Trophoblast cell (in vitro differentiated cells and primary cell): ENCODE results near the gene TBC1D8.

Experiments
- DNase-seq, 2 donors: peaks; one replicate each; pipeline ENCODE4 v3.0.0-alpha.2; 2016
- H2AFZ ChIP-seq: 2 replicates; pipeline ENCODE4 v1.6.1; 2013; ENCODE audit warnings: low read length, moderate library complexity, mild to moderate bottlenecking; ENCODE audit not compliant: insufficient read depth, poor library complexity
- H2AK5ac ChIP-seq: 2 replicates; pipeline ENCODE4 v1.6.1; 2013; ENCODE audit warnings: mild to moderate bottlenecking, low read length
- H2BK120ac ChIP-seq: 2 replicates; pipeline ENCODE4 v1.6.1; 2013; ENCODE audit warnings: low read length, mild to moderate bottlenecking, moderate library complexity; ENCODE audit not compliant: insufficient read depth, poor library complexity
- H2BK12ac ChIP-seq: 2 replicates; pipeline ENCODE4 v1.6.1; 2013; ENCODE audit warnings: mild to moderate bottlenecking, low read length, moderate library complexity
- H2BK5ac ChIP-seq: 2 replicates; pipeline ENCODE4 v1.6.1; 2013; ENCODE audit warnings: low read length, low read depth, moderate library complexity, mild to moderate bottlenecking; ENCODE audit not compliant: poor library complexity
- H3K14ac ChIP-seq: 2 replicates; pipeline ENCODE4 v1.6.1; 2013; ENCODE audit warnings: mild to moderate bottlenecking, low read length
- H3K18ac ChIP-seq: 2 replicates; pipeline ENCODE4 v1.6.1; 2013; ENCODE audit warnings: mild to moderate bottlenecking, low read length
- H3K23ac ChIP-seq: 2 replicates; pipeline ENCODE4 v1.6.1; 2013; ENCODE audit warnings: low read length
- H3K27ac ChIP-seq: 2 replicates; pipeline ENCODE4 v1.5.1; 2013; ENCODE audit warnings: low read depth, mild to moderate bottlenecking, inconsistent platforms, low read length, moderate library complexity
- H3K27me3 ChIP-seq: 2 replicates; pipeline ENCODE4 v1.6.1; 2013; ENCODE audit warnings: inconsistent platforms, mild to moderate bottlenecking, low read length, moderate library complexity; ENCODE audit not compliant: insufficient read depth
- H3K36me3 ChIP-seq, 2 experiments: 1 replicate in 1 of 2; 2 replicates in 1 of 2; pipeline ENCODE4 v1.6.1; 2013; ENCODE audit warnings: low read length in 2 of 2, mild to moderate bottlenecking in 2 of 2, moderate library complexity in 1 of 2; ENCODE audit not compliant: insufficient read depth in 2 of 2, control insufficient read depth in 1 of 2
- H3K4ac ChIP-seq: 2 replicates; pipeline ENCODE4 v1.6.1; 2013; ENCODE audit warnings: low read depth, mild to moderate bottlenecking, low read length, moderate library complexity
- H3K4me1 ChIP-seq, 2 experiments: 1 replicate in 1 of 2; 2 replicates in 1 of 2; pipeline ENCODE4 v1.6.1; 2013; ENCODE audit warnings: low read length in 2 of 2, mild to moderate bottlenecking in 2 of 2, moderate library complexity in 1 of 2; ENCODE audit not compliant: insufficient read depth in 2 of 2, control insufficient read depth in 1 of 2
- H3K4me2 ChIP-seq: 2 replicates; pipeline ENCODE4 v1.6.1; 2013; ENCODE audit warnings: inconsistent platforms, mild to moderate bottlenecking, low read length, moderate library complexity
- H3K4me3 ChIP-seq: 2 replicates; pipeline ENCODE4 v1.5.1; 2013; ENCODE audit warnings: mild to moderate bottlenecking, low read depth, low read length, inconsistent platforms
- H3K79me1 ChIP-seq: one replicate; pipeline ENCODE4 v1.6.1; 2013; ENCODE audit warnings: low read length
- H3K79me2 ChIP-seq: 2 replicates; pipeline ENCODE4 v1.6.1; 2013; ENCODE audit warnings: low read length, mild to moderate bottlenecking; ENCODE audit not compliant: control insufficient read depth, insufficient read depth, poor library complexity
- H3K9ac ChIP-seq: 2 replicates; pipeline ENCODE4 v1.6.1; 2013; ENCODE audit warnings: mild to moderate bottlenecking, low read length
- H3K9me3 ChIP-seq: 2 replicates; pipeline ENCODE4 v1.6.1; 2013; ENCODE audit warnings: low read depth, mild to moderate bottlenecking, control low read depth, inconsistent platforms, low read length; ENCODE audit not compliant: insufficient read depth
- H4K12ac ChIP-seq: 2 replicates; pipeline ENCODE4 v1.6.1; 2013; ENCODE audit warnings: low read depth, mild to moderate bottlenecking, low read length, moderate library complexity
- H4K8ac ChIP-seq: 2 replicates; pipeline ENCODE4 v1.6.1; 2013; ENCODE audit warnings: low read depth, mild to moderate bottlenecking, low read length, moderate library complexity
- H4K91ac ChIP-seq: one replicate; pipeline ENCODE4 v1.6.1; 2013; ENCODE audit warnings: low read depth, mild to moderate bottlenecking, low read length, moderate library complexity
- WGBS: extraction: QIAGEN DNeasy Blood & Tissue Kit; methylation state at CpG from one replicate; pipeline ENCODE4 v1.1.7; 2013; ENCODE audit warnings: missing lambda C conversion rate; ENCODE audit not compliant: insufficient read length, insufficient coverage; ENCODE audit errors: extremely low coverage; 5-methylcytosine and 5-hydroxymethylcytosine counted together

The TBC1D8 gene

GRCh38 chr2:101076581-101076980 lies 74.6 kb downstream of the TBC1D8 start:
- Histone ChIP-seq H3K27ac (no peak overlapping the region), H2BK120ac (no peak overlapping the region), H3K9me3 (no peaks in the 10 kb centered on the region), H3K9ac (no peak overlapping the region), H3K36me3 (no peaks in the 10 kb centered on the region), H3K4me3 (no peak overlapping the region), H3K4ac (no peak overlapping the region), H2BK5ac (no peak overlapping the region), H4K8ac (no peak overlapping the region), H2AFZ (no peak overlapping the region), H2BK12ac (no peak overlapping the region), H2AK5ac (no peak overlapping the region), H3K79me1 (no peaks in the 10 kb centered on the region), H3K18ac (no peak overlapping the region), H3K79me2 (no peaks in the 10 kb centered on the region), H3K27me3 (no peaks in the 10 kb centered on the region), H3K4me1 (no peaks in the 10 kb centered on the region), H3K23ac (no peak overlapping the region), H4K91ac (no peak overlapping the region), H3K14ac (no peak overlapping the region), H3K4me2 (no peak overlapping the region), H4K12ac (no peak overlapping the region)
- DNase-seq, result no peak
- no CpG with 5 or more reads among the region's 2 CpGs for WGBS

- Histone ChIP-seq H2BK5ac (no peak overlapping the region), H3K9me3 (no peaks in the 10 kb centered on the region), H3K4me2 (no peak overlapping the region), H3K36me3 (no peaks in the 10 kb centered on the region), H3K18ac (no peak overlapping the region), H2AK5ac (no peak overlapping the region), H2BK120ac (no peak overlapping the region), H4K91ac (no peak overlapping the region), H4K8ac (no peak overlapping the region), H4K12ac (no peak overlapping the region), H3K79me1 (no peaks in the 10 kb centered on the region), H3K23ac (no peak overlapping the region), H3K27me3 (no peaks in the 10 kb centered on the region), H3K9ac (no peak overlapping the region), H3K27ac (no peak overlapping the region), H3K4me3 (no peak overlapping the region), H3K79me2 (no peaks in the 10 kb centered on the region), H3K4ac (no peak overlapping the region), H3K4me1 (no peaks in the 10 kb centered on the region), H3K14ac (no peak overlapping the region), H2AFZ (no peak overlapping the region), H2BK12ac (no peak overlapping the region)
- WGBS, result no CpG with 5 or more reads among the region's 4 CpGs
- DNase-seq, result no peak
These were observed 86.2 kb downstream of the TBC1D8 start for GRCh38 chr2:101064868-101065549.

GRCh38 chr2:101064505-101064867 lies 86.7 kb downstream of the TBC1D8 start:
- Histone ChIP-seq H3K4me1 (no peaks in the 10 kb centered on the region), H3K4me2 (no peak overlapping the region), H3K79me2 (no peaks in the 10 kb centered on the region), H2AFZ (no peak overlapping the region), H4K12ac (no peak overlapping the region), H2BK5ac (no peak overlapping the region), H4K91ac (no peak overlapping the region), H3K9ac (no peak overlapping the region), H3K4me3 (no peak overlapping the region), H3K23ac (no peak overlapping the region), H3K79me1 (no peaks in the 10 kb centered on the region), H4K8ac (no peak overlapping the region), H3K14ac (no peak overlapping the region), H2BK120ac (no peak overlapping the region), H2BK12ac (no peak overlapping the region), H3K27me3 (no peaks in the 10 kb centered on the region), H3K36me3 (no peaks in the 10 kb centered on the region), H3K9me3 (no peaks in the 10 kb centered on the region), H3K4ac (no peak overlapping the region), H3K27ac (no peak overlapping the region), H3K18ac (no peak overlapping the region), H2AK5ac (no peak overlapping the region)
- no peak for DNase-seq
- WGBS, result no CpG with 5 or more reads among the region's 3 CpGs

GRCh38 chr2:101064125-101064502 lies 87.1 kb downstream of the TBC1D8 start:
- Histone ChIP-seq H3K27me3 (no peaks in the 10 kb centered on the region), H3K36me3 (no peaks in the 10 kb centered on the region), H4K91ac (no peak overlapping the region), H4K12ac (no peak overlapping the region), H3K27ac (no peak overlapping the region), H3K4me3 (no peak overlapping the region), H3K4me2 (no peak overlapping the region), H2BK120ac (no peak overlapping the region), H3K23ac (no peak overlapping the region), H3K14ac (no peak overlapping the region), H2BK5ac (no peak overlapping the region), H3K9ac (no peak overlapping the region), H3K79me1 (no peaks in the 10 kb centered on the region), H2BK12ac (no peak overlapping the region), H3K9me3 (no peaks in the 10 kb centered on the region), H4K8ac (no peak overlapping the region), H2AK5ac (no peak overlapping the region), H2AFZ (no peak overlapping the region), H3K4ac (no peak overlapping the region), H3K4me1 (no peaks in the 10 kb centered on the region), H3K18ac (no peak overlapping the region), H3K79me2 (no peaks in the 10 kb centered on the region)
- no peak for DNase-seq
- no CpG with 5 or more reads among the region's 2 CpGs for WGBS
